Activated B cell treated with CpG ODN at 0.5 μM for 24 hours (primary cell): ENCODE results near the gene RRN3. TPM values are rescaled to one million over a fixed set of nuclear protein-coding genes. Genes with fewer than 3 reads are reported as not detected.
"Not testable (repeated sequence)": the region's sequence is repeated elsewhere in the genome, so short reads cannot be mapped to it uniquely, and the experiment has no call there.

Experiments
- ATAC-seq: fragments of 200-7000 bp; cut with Tn5 transposase; one replicate; pipeline ENCODE4 v1.10.0; 2021; ENCODE audit warnings: low read depth, mild to moderate bottlenecking, moderate library complexity
- CTCF ChIA-PET: fragments of 350-600 bp; sonication (Branson Sonifier 250); formaldehyde crosslinking; loops from one replicate; lab custom pipeline; 2021; ENCODE audit warnings: antibody characterized with exemption; lab: Charles Lee
- POLR2A ChIA-PET: fragments of 350-600 bp; sonication (Branson Sonifier 250); formaldehyde crosslinking; loops from one replicate; lab custom pipeline; 2021; ENCODE audit warnings: antibody characterized with exemption; lab: Charles Lee
- DNase-seq: peaks from one replicate; pipeline ENCODE4 v3.0.0; 2022
- H3K27ac Mint-ChIP-seq: one replicate; pipeline ENCODE4 v1.8.0; 2020; ENCODE audit warnings: mixed read lengths
- H3K27me3 Mint-ChIP-seq: one replicate; pipeline ENCODE4 v1.8.0; 2021; ENCODE audit warnings: mixed read lengths
- H3K36me3 Mint-ChIP-seq: one replicate; pipeline ENCODE4 v1.8.0; 2021; ENCODE audit warnings: low read depth, mixed read lengths
- H3K4me1 Mint-ChIP-seq: one replicate; pipeline ENCODE4 v1.8.0; 2021; ENCODE audit warnings: mixed read lengths
- H3K4me3 Mint-ChIP-seq: one replicate; pipeline ENCODE4 v1.8.0; 2020; ENCODE audit warnings: mild to moderate bottlenecking, mixed read lengths
- H3K9me3 Mint-ChIP-seq: one replicate; pipeline ENCODE4 v1.8.0; 2020; ENCODE audit warnings: mixed read lengths
- CTCF ChIP-seq: fragments of 200-600 bp; IDR thresholded peaks from one replicate; pipeline ENCODE4 v1.8.0; 2022; ENCODE audit warnings: antibody characterized with exemption, mild to moderate bottlenecking
- intact Hi-C: fragments of 100-400 bp; cut with micrococcal nuclease; formaldehyde crosslinking; loops from one replicate; pipeline ENCODE4 v1.15.1; 2024
- total RNA-seq: library from RNA; stranded (reverse); gene quantifications from 2 replicates; pipeline ENCODE4 v1.2.3, GENCODE V29; 2022

The RRN3 gene
- total RNA-seq, result 34.5 and 35.8 TPM in 2 replicates

- Mint-ChIP-seq H3K4me3 (peak within 1 kb of the TSS; percentile 98), H3K27ac (peak within 1 kb of the TSS; percentile 96), H3K36me3 (peaks cover 29% of the 10 kb centered on the region), H3K4me1 (peaks cover 19% of the 10 kb centered on the region)
- ATAC-seq, result peak; percentile 100
- CTCF ChIA-PET, H3K27me3 Mint-ChIP-seq, H3K9me3 Mint-ChIP-seq: not testable (repeated sequence)
- intact Hi-C loops, result loop anchor here (2.0 to 10.0 kb wide), 2 partner anchors 37 to 459 kb away; partner anchors contain the start of genes BFAR, NTAN1 and PARN
- DNase-seq, result peak; percentile 77
- POLR2A ChIA-PET, result interaction anchor here (1.3 kb wide), 1 partner anchor 38 kb away, joined by 5 read pairs; no protein-coding TSS in a partner anchor
These were observed at the start of gene RRN3 for GRCh38 chr16:15093955-15094827. Gene RRN3 (minus strand): TSS chr16:15094272. CDS start chr16:15094233, 39 bp downstream.

- DNase-seq, H3K4me3 Mint-ChIP-seq, H3K27ac Mint-ChIP-seq, H3K27me3 Mint-ChIP-seq, CTCF ChIA-PET, ATAC-seq, H3K9me3 Mint-ChIP-seq, H3K36me3 Mint-ChIP-seq, H3K4me1 Mint-ChIP-seq, POLR2A ChIA-PET, intact Hi-C loops: not testable (repeated sequence)
These were observed 49.6 kb upstream of the RRN3 start for GRCh38 chr16:15143601-15144091.

DNA sequence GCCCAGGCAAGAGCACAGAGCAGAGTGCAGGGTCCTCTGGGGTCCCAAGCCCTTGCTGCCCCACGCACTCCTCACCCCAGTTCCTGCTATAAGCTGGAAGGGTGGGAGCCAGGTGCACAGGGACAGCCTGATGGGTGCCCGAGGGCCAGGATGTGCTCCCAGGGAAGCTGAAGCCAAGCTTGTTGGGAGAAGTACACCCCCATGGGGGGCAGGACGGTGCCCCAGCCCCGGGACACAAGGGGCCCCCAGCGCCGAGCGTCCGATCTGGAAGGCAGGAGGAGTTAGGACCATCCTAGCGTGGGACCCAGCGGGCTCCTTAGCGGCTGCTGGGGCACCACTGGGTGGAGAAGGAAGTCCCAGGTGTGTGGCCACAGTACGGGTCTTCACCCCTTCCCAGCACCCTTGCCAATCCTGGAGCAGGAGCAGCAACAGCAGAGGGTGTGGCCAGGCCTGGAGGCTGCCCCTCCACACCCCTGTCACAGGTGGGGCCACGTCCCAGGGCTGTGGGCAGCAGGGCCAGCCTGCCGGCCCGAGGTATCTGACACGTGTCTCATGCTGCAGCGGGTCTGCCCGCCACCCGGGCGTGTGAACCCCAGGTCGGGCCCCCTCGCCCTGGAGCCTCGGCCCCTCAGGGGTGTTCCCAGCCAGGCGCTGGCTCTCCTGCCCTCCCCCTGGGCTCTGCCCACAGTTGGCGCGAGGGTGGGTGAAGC lies 49.0 kb upstream of the RRN3 start:
- H3K4me1 Mint-ChIP-seq, H3K4me3 Mint-ChIP-seq, H3K9me3 Mint-ChIP-seq, intact Hi-C loops, CTCF ChIA-PET, ATAC-seq, POLR2A ChIA-PET, H3K36me3 Mint-ChIP-seq, H3K27ac Mint-ChIP-seq, H3K27me3 Mint-ChIP-seq, DNase-seq: not testable (repeated sequence)

DNA sequence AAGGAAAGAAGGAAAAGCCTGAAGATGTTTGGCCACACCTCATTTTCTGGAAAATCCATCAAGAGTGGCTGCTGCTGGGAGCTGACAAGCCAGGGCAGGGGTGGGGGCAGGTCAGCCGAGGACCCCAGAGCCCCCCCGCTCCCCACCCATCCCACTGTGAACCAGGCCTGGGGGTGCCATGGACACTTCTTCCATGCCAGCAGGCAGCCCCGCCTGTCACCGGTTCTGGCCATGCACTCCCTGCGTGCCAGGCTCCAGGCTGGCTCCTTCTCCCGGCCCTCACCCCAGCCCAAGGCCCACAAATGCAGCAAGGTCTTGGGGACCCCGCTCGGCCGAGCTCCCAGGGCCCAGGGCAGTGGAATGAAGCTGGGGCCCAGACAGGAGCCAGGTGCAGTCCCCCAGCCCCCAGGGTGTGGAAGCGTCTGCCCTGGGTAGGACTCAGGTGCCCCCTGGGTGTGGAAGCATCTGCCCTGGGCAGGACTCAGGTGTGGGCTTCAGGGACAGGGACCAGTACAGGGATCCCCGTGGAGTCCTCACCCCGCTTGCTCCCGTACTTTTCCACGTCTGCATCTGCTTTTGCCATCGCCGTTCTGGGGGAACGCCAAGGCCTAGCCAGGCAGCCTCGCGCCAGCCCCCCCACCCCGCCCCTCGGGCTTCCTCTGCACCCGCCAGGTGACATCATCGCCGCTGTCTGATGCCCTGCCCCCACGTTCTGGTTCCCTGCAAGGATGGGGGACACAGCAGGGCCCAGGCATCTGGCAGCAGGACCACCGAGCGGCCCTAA lies 48.2 kb upstream of the RRN3 start:
- DNase-seq, H3K4me3 Mint-ChIP-seq, POLR2A ChIA-PET, H3K9me3 Mint-ChIP-seq, H3K4me1 Mint-ChIP-seq, H3K36me3 Mint-ChIP-seq, ATAC-seq, CTCF ChIA-PET, H3K27me3 Mint-ChIP-seq, intact Hi-C loops, H3K27ac Mint-ChIP-seq: not testable (repeated sequence)

GRCh38 chr16:15141586-15141985 lies 47.5 kb upstream of the RRN3 start:
- Mint-ChIP-seq H3K9me3 (no peaks in the 10 kb centered on the region), H3K36me3 (no peaks in the 10 kb centered on the region), H3K27ac (no peak overlapping the region), H3K27me3 (no peaks in the 10 kb centered on the region), H3K4me3 (no peak overlapping the region), H3K4me1 (no peaks in the 10 kb centered on the region)
- ATAC-seq, result no peak
- DNase-seq, result no peak
- TF ChIP-seq CTCF, result no peak
- intact Hi-C loops, result no loop called here
- ChIA-PET POLR2A (no interaction called here), CTCF (no interaction called here)

- DNase-seq, ATAC-seq, POLR2A ChIA-PET, H3K9me3 Mint-ChIP-seq, intact Hi-C loops, H3K4me3 Mint-ChIP-seq, H3K36me3 Mint-ChIP-seq, CTCF ChIA-PET, H3K27me3 Mint-ChIP-seq, H3K4me1 Mint-ChIP-seq, H3K27ac Mint-ChIP-seq: not testable (repeated sequence)
These were observed 46.6 kb upstream of the RRN3 start for GRCh38 chr16:15140444-15141365.

DNA sequence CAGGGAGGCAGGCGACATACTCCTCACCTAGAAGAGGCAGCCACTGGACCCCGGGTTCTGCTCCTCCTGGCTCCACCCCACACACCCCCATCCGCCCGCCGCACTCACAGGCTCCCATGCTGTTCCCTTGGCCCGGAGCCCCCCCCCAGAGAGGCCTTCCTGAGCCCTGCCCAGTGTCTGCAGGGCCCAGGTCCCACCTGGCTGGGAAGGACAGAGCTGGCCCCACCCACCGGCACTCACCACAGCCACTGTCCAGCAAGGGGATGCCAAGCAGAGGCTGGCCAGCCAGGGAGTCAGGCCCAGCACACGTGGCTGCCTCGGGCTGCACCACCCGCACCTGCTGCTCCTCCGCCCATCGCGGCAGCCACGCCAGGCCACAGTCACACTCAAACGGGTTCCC lies 43.4 kb upstream of the RRN3 start:
- H3K4me3 Mint-ChIP-seq, H3K4me1 Mint-ChIP-seq, POLR2A ChIA-PET, H3K9me3 Mint-ChIP-seq, H3K36me3 Mint-ChIP-seq, intact Hi-C loops, CTCF ChIA-PET, H3K27ac Mint-ChIP-seq, ATAC-seq, DNase-seq, H3K27me3 Mint-ChIP-seq: not testable (repeated sequence)

DNA sequence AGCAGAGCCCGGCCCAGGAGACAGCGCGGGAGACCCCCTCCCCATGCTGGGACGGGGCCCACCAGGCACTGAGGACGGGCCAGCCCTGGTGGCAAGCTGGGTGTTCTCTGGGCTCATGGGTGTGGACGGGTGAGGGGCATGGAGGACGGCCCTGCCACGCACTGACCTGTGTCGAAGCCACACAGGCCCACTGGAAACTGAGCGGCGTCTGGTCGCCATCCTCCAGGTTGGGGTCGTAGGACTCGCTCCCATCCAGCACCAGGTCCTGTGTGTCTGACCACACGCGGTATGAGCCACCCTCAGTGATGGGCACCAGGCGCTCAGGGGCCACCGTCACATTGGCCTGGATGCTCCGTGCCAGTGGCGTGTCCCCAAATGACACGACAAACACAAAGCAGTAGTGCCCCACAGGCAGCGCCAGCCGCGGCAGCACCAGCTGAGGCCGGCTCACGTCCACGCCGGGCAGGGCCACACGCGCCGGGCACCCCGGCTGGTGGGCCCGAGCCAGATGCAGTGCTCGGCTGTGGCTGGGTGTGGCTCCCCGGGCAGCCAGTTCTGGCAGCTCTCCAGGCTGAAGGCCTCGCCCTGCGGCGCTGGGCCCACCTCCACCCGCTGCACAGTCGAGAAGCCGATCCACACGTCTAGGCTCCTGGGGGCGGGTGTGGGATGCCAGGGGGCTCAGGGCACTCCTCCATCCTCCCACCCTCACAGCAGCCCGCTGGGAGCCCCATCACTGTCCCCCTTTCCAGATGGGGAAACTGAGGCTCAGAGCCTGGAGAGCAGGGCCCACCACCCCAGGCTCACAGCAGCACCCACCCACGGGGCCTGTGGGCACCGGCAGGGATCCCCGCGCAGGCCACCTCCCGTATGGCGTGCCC lies 41.6 kb upstream of the RRN3 start:
- H3K36me3 Mint-ChIP-seq, ATAC-seq, DNase-seq, POLR2A ChIA-PET, H3K4me1 Mint-ChIP-seq, H3K4me3 Mint-ChIP-seq, H3K9me3 Mint-ChIP-seq, intact Hi-C loops, H3K27ac Mint-ChIP-seq, H3K27me3 Mint-ChIP-seq, CTCF ChIA-PET: not testable (repeated sequence)

- intact Hi-C loops, DNase-seq, H3K9me3 Mint-ChIP-seq, ATAC-seq, POLR2A ChIA-PET, H3K27me3 Mint-ChIP-seq, H3K27ac Mint-ChIP-seq, CTCF ChIA-PET, H3K4me3 Mint-ChIP-seq, H3K4me1 Mint-ChIP-seq, H3K36me3 Mint-ChIP-seq: not testable (repeated sequence)
These were observed 40.8 kb upstream of the RRN3 start for GRCh38 chr16:15134752-15135482.
